Activated CD4-positive, alpha-beta T cell treated with anti-CD3 and anti-CD28 coated beads for 36 hours (primary cell): ENCODE results near the gene OPN4. TPM values are rescaled to one million over a fixed set of nuclear protein-coding genes. Genes with fewer than 3 reads are reported as not detected.

Experiments
- ATAC-seq: fragments of 200-7000 bp; cut with Tn5 transposase; one replicate; pipeline ENCODE4 v1.10.0; 2021; ENCODE audit warnings: mild to moderate bottlenecking, moderate library complexity
- CTCF ChIA-PET: fragments of 350-600 bp; sonication (Branson Sonifier 250); formaldehyde crosslinking; loops from one replicate; lab custom pipeline; 2021; ENCODE audit warnings: antibody characterized with exemption; lab: Charles Lee
- POLR2A ChIA-PET: fragments of 350-600 bp; sonication (Branson Sonifier 250); formaldehyde crosslinking; loops from one replicate; lab custom pipeline; 2021; ENCODE audit warnings: antibody characterized with exemption, inconsistent platforms; lab: Charles Lee
- DNase-seq: peaks from one replicate; pipeline ENCODE4 v3.0.0-alpha.2; 2020
- H3K27ac Mint-ChIP-seq: one replicate; pipeline ENCODE4 v1.8.0; 2021; ENCODE audit warnings: mixed read lengths
- H3K27me3 Mint-ChIP-seq: one replicate; pipeline ENCODE4 v1.8.0; 2021; ENCODE audit warnings: mixed read lengths
- H3K36me3 Mint-ChIP-seq: one replicate; pipeline ENCODE4 v1.8.0; 2021; ENCODE audit warnings: low read depth, mixed read lengths
- H3K4me1 Mint-ChIP-seq: one replicate; pipeline ENCODE4 v1.8.0; 2021; ENCODE audit warnings: mixed read lengths
- H3K4me3 Mint-ChIP-seq: one replicate; pipeline ENCODE4 v1.8.0; 2021; ENCODE audit warnings: mild to moderate bottlenecking, moderate library complexity, mixed read lengths
- H3K9me3 Mint-ChIP-seq: one replicate; pipeline ENCODE4 v1.8.0; 2021; ENCODE audit warnings: low read depth, mixed read lengths
- intact Hi-C, 2 experiments: fragments of 100-400 bp; cut with DNase I in 1 of 2; cut with micrococcal nuclease in 1 of 2; formaldehyde crosslinking; loops; one replicate each; pipeline versions ENCODE4 v1.14.2 to v1.15.1; 2022 to 2024; cut with DNase I, micrococcal nuclease
- total RNA-seq, 2 experiments: library from RNA; stranded (reverse); gene quantifications; one replicate each; pipeline ENCODE4 v1.2.3, GENCODE V29; 2021

The OPN4 gene
- total RNA-seq, 2 experiments from 2014 or later, result not detected

- Mint-ChIP-seq H3K4me3 (no peak overlapping the region), H3K4me1 (no peaks in the 10 kb centered on the region), H3K9me3 (no peaks in the 10 kb centered on the region), H3K27me3 (no peaks in the 10 kb centered on the region), H3K27ac (no peak overlapping the region), H3K36me3 (no peaks in the 10 kb centered on the region)
- DNase-seq (no peak), ATAC-seq (no peak)
- intact Hi-C loops, result no loop called here
- ChIA-PET CTCF (no interaction called here), POLR2A (interaction anchor here (0.6 kb wide), 1 partner anchor 1099 kb away, joined by 3 read pairs; no protein-coding TSS in a partner anchor)
Measured at GRCh38 chr10:86665218-86665607, 10.9 kb downstream of the OPN4 start.

- no peak overlapping the region for H3K27ac Mint-ChIP-seq
- CTCF ChIA-PET, result interaction anchor here (0.6 kb wide), 1 partner anchor 10 kb away, joined by 3 read pairs; no protein-coding TSS in a partner anchor
- H3K4me1 Mint-ChIP-seq, result no peaks in the 10 kb centered on the region
- H3K36me3 Mint-ChIP-seq, result no peaks in the 10 kb centered on the region
- POLR2A ChIA-PET, result interaction anchor here (0.6 kb wide), 1 partner anchor 1100 kb away, joined by 3 read pairs; no protein-coding TSS in a partner anchor
- DNase-seq (no peak), ATAC-seq (no peak)
- no peaks in the 10 kb centered on the region for H3K27me3 Mint-ChIP-seq
- intact Hi-C loops, result no loop called here
- no peaks in the 10 kb centered on the region for H3K9me3 Mint-ChIP-seq
- H3K4me3 Mint-ChIP-seq, result no peak overlapping the region
Measured at GRCh38 chr10:86665868-86666267, 11.5 kb downstream of the OPN4 start.

DNA sequence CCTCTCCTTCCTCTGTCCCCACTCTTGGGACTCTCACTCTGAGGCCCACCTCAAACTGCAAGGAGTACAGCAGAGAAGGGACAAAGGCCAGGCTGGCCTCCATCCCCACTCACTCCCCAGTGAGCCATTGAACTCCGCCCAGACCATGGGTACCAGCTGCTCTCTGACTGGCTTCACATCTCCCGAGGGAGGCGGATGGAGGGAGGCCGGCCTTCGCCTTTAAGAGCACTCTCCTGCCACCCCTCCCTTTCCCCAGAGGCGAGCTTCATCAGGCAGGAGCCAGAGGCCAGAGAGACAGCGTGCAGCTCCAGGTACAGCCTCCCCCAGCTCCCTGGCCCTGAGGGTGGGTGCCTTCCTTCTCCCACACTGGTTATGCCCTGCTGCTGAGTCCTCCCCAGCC is 12.2 kb downstream of the OPN4 start:
- H3K27me3 Mint-ChIP-seq, result no peaks in the 10 kb centered on the region
- no peak overlapping the region for H3K27ac Mint-ChIP-seq
- H3K4me3 Mint-ChIP-seq, result no peak overlapping the region
- ChIA-PET POLR2A (no interaction called here), CTCF (no interaction called here)
- H3K4me1 Mint-ChIP-seq, result no peaks in the 10 kb centered on the region
- intact Hi-C loops, result no loop called here
- DNase-seq, result no peak
- H3K36me3 Mint-ChIP-seq, result no peaks in the 10 kb centered on the region
- H3K9me3 Mint-ChIP-seq, result no peaks in the 10 kb centered on the region
- no peak for ATAC-seq

DNA sequence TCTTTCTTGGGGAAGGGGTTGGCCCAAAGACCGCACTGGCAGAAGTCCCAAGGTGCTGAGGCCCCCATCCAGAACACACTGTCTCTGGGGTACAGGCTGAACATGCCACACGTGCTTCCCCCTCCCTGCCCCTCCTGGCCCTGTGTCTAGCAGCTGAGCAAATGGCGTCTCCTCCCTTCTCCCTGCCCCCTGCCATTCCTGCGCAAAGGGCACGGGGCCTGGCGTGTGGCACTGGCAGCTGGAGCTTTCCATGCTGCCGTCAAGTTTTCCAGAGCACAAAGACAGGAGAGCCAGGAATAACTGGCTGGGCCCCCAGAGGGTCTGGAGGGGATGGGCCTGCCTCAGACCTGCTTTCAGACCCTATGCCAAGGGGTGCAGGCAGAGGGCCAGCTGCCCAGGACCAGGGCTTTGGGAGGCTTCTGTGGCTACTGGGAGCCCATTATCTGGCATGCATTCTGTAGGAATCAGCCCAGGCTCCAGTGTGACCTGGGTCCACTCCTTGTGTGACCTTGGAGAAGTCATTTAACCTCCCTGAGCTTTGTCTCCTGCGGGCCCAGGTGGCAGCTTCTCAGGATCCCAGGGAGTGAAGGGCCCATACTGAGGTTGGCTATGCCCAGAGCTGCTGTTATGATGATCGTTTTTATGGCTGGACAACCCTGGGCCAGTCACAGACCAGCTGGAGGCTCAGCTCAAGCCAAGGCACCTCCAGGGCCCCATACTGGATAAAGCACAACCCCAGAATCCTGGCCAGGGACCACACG is 13.3 kb downstream of the OPN4 start:
- CTCF ChIA-PET, result interaction anchor here (0.7 kb wide), 1 partner anchor 36 kb away, joined by 5 read pairs; no protein-coding TSS in a partner anchor
- DNase-seq, result no peak
- no peaks in the 10 kb centered on the region for H3K4me1 Mint-ChIP-seq
- intact Hi-C loops, result no loop called here
- no peaks in the 10 kb centered on the region for H3K27me3 Mint-ChIP-seq
- H3K27ac Mint-ChIP-seq, result no peak overlapping the region
- ATAC-seq, result no peak
- POLR2A ChIA-PET, result no interaction called here
- H3K9me3 Mint-ChIP-seq, result no peaks in the 10 kb centered on the region
- H3K36me3 Mint-ChIP-seq, result no peaks in the 10 kb centered on the region
- H3K4me3 Mint-ChIP-seq, result no peak overlapping the region

- CTCF ChIA-PET, result interaction anchor here (0.7 kb wide), 1 partner anchor 37 kb away, joined by 5 read pairs; no protein-coding TSS in a partner anchor
- no peak for ATAC-seq
- Mint-ChIP-seq H3K9me3 (no peaks in the 10 kb centered on the region), H3K4me1 (no peaks in the 10 kb centered on the region), H3K4me3 (no peak within 1 kb of the TSS), H3K27ac (no peak within 1 kb of the TSS), H3K27me3 (no peaks in the 10 kb centered on the region), H3K36me3 (no peaks in the 10 kb centered on the region)
- intact Hi-C loops, result no loop called here
- POLR2A ChIA-PET, result no interaction called here
- no peak for DNase-seq
Measured at GRCh38 chr10:86668297-86669165, 14.2 kb downstream of the OPN4 start, which contains the start of gene LDB3. Gene LDB3 (plus strand): TSS chr10:86668511. CDS start chr10:86668692, 181 bp downstream.

- ChIA-PET POLR2A (no interaction called here), CTCF (no interaction called here)
- Mint-ChIP-seq H3K4me1 (no peaks in the 10 kb centered on the region), H3K36me3 (no peaks in the 10 kb centered on the region), H3K4me3 (no peak overlapping the region), H3K27ac (no peak overlapping the region), H3K9me3 (no peaks in the 10 kb centered on the region), H3K27me3 (no peaks in the 10 kb centered on the region)
- ATAC-seq, result no peak
- intact Hi-C loops, result no loop called here
- DNase-seq, result no peak
Measured at GRCh38 chr10:86670290-86670811, 16.0 kb downstream of the OPN4 start.

DNA sequence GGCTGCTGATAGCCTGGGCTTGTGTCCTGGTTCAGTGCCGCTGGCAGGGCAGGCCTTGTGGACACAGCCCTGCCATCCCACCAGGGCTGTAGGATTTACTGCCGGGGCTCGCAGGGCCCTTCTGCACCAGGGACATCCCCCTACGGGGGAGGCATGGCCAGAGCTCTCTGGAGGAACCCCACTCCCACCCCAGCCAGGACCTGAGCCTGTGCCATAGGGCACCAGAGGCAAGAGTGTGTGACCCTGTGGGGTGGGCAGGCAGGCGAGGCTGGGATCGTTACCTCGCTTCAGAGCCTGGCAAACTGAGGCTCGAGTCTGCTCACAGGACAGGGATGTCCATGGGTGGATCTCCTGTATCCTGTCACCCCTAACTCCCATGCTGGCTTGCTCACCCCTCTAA is 16.5 kb downstream of the OPN4 start:
- intact Hi-C loops, result no loop called here
- ChIA-PET POLR2A (no interaction called here), CTCF (no interaction called here)
- DNase-seq, result no peak
- Mint-ChIP-seq H3K27ac (no peak overlapping the region), H3K27me3 (no peaks in the 10 kb centered on the region), H3K9me3 (no peaks in the 10 kb centered on the region), H3K36me3 (no peaks in the 10 kb centered on the region), H3K4me1 (no peaks in the 10 kb centered on the region), H3K4me3 (no peak overlapping the region)
- no peak for ATAC-seq

GRCh38 chr10:86671419-86671818 is 17.1 kb downstream of the OPN4 start:
- Mint-ChIP-seq H3K36me3 (no peaks in the 10 kb centered on the region), H3K27me3 (no peaks in the 10 kb centered on the region), H3K4me1 (no peaks in the 10 kb centered on the region), H3K27ac (no peak overlapping the region), H3K9me3 (no peaks in the 10 kb centered on the region), H3K4me3 (no peak overlapping the region)
- no peak for DNase-seq
- intact Hi-C loops, result no loop called here
- ChIA-PET CTCF (no interaction called here), POLR2A (no interaction called here)
- ATAC-seq, result no peak

- Mint-ChIP-seq H3K27me3 (no peaks in the 10 kb centered on the region), H3K27ac (no peak overlapping the region), H3K36me3 (no peaks in the 10 kb centered on the region), H3K4me1 (no peaks in the 10 kb centered on the region), H3K4me3 (no peak overlapping the region), H3K9me3 (no peaks in the 10 kb centered on the region)
- intact Hi-C loops, result no loop called here
- ChIA-PET POLR2A (no interaction called here), CTCF (interaction anchor here (0.6 to 0.9 kb wide), 2 partner anchors 24 to 234 kb away, joined by 3 to 4 read pairs; no protein-coding TSS in a partner anchor)
- no peak for DNase-seq
- no peak for ATAC-seq
Measured at GRCh38 chr10:86671985-86672710, 17.8 kb downstream of the OPN4 start.

- CTCF ChIA-PET, result interaction anchor here (0.9 kb wide), 1 partner anchor 23 kb away, joined by 4 read pairs; no protein-coding TSS in a partner anchor
- Mint-ChIP-seq H3K27ac (no peak overlapping the region), H3K4me3 (no peak overlapping the region), H3K27me3 (no peaks in the 10 kb centered on the region), H3K4me1 (no peaks in the 10 kb centered on the region), H3K36me3 (no peaks in the 10 kb centered on the region), H3K9me3 (no peaks in the 10 kb centered on the region)
- intact Hi-C loops, result no loop called here
- no peak for DNase-seq
- POLR2A ChIA-PET, result no interaction called here
- ATAC-seq, result no peak
Measured at GRCh38 chr10:86673216-86673826, 19.0 kb downstream of the OPN4 start.
